ENCODE measurements around the gene FARP1. TPM values are rescaled to one million over a fixed set of nuclear protein-coding genes. Genes with fewer than 3 reads are reported as not detected.

The FARP1 gene
- total RNA-seq, 1 experiment from 2014 or later, result 96.6 TPM

DNA sequence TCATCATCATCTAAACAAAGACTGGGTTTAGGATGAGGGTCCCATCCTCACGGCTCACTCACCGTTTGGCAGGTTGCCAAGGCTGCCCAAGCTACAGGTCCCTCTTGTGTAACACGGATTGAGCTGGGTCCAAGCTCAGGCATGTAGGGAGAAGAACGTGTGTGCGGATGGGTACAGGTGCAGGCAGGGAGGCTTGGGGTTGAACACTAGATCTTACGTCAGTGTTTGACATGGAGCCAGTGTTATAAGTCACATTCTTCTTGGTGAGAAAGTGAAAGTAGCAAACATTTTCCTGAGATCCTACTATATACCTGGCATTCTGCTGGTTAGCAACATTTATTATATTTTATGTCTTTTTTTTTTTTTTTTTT lies 171.0 kb downstream of the FARP1 start:
- Mint-ChIP-seq H3K27ac (peak overlapping the region; percentile 65), H3K4me3 (no peak overlapping the region), H3K4me1 (peaks cover 67% of the 10 kb centered on the region), H3K27me3 (ENCODE audit: low read depth) (no peaks in the 10 kb centered on the region), H3K36me3 (no peaks in the 10 kb centered on the region), H3K9me3 (no peaks in the 10 kb centered on the region)
- ChIA-PET POLR2A (no interaction called here), CTCF (no interaction called here)
- ATAC-seq (no peak), DNase-seq (ENCODE audit: low spot score) (no peak)
- TF ChIP-seq KAT7 (CRISPR knock-in tag; IDR thresholded peaks at IDR 0.05; ENCODE audit: borderline replicate concordance), result no peak
- TF ChIP-seq RELA (CRISPR knock-in tag; IDR thresholded peaks at IDR 0.05; ENCODE audit: borderline replicate concordance), result no peak
- TF ChIP-seq, protein P1, sequence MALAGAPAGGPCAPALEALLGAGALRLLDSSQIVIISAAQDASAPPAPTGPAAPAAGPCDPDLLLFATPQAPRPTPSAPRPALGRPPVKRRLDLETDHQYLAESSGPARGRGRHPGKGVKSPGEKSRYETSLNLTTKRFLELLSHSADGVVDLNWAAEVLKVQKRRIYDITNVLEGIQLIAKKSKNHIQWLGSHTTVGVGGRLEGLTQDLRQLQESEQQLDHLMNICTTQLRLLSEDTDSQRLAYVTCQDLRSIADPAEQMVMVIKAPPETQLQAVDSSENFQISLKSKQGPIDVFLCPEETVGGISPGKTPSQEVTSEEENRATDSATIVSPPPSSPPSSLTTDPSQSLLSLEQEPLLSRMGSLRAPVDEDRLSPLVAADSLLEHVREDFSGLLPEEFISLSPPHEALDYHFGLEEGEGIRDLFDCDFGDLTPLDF (CRISPR knock-in tag; IDR thresholded peaks at IDR 0.05), result no peak
- no peak for TF ChIP-seq ETV6 (CRISPR knock-in tag; IDR thresholded peaks at IDR 0.05)
- TF ChIP-seq FOXJ3 (CRISPR knock-in tag; IDR thresholded peaks at IDR 0.05; ENCODE audit: borderline replicate concordance), result no peak

GRCh38 chr13:98315466-98315865 lies 172.6 kb downstream of the FARP1 start:
- CTCF ChIA-PET, result interaction anchor here (1.0 to 2.0 kb wide), 6 partner anchors 12 to 133 kb away, joined by 3 to 7 read pairs (median 4); no protein-coding TSS in a partner anchor
- POLR2A ChIA-PET, result interaction anchor here (0.7 kb wide), 1 partner anchor 12 kb away, joined by 4 read pairs; no protein-coding TSS in a partner anchor

DNA sequence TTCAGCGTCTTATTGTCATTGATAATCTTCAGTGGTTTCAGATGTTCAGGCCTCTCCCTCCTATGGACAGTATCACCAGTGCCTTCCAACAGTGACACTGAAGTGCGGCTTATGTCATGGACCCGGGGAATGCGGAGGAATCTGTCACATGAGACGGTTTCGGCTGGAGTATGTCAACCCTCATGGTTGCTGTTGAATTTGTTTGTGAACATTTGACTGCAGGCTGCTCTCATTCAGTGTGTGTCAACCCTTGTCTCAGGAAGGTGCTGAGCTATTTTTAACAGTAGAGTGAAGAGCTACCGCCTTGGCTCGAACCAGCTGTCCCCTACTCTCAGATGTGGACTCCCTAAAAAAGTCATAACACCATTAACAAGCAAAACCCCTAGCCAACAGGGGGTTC lies 173.0 kb downstream of the FARP1 start:
- ChIA-PET CTCF (interaction anchor here (1.0 to 2.0 kb wide), 6 partner anchors 12 to 132 kb away, joined by 3 to 7 read pairs (median 4); no protein-coding TSS in a partner anchor), POLR2A (interaction anchor here (0.6 to 0.7 kb wide), 2 partner anchors 12 to 115 kb away, joined by 3 to 4 read pairs; no protein-coding TSS in a partner anchor)
- Mint-ChIP-seq H3K4me3 (no peak overlapping the region), H3K9me3 (no peaks in the 10 kb centered on the region), H3K27ac (peak overlapping the region; percentile 82), H3K27me3 (ENCODE audit: low read depth) (no peaks in the 10 kb centered on the region), H3K4me1 (peaks cover 55% of the 10 kb centered on the region), H3K36me3 (no peaks in the 10 kb centered on the region; the same call in 1 of the 2 replicates)
- TF ChIP-seq IRF1 (CRISPR knock-in tag; IDR thresholded peaks at IDR 0.05) (no peak), IRF2 (CRISPR knock-in tag; IDR thresholded peaks at IDR 0.05; ENCODE audit: borderline replicate concordance, low read depth) (no peak), SP1 (CRISPR knock-in tag; conservative IDR thresholded peaks at IDR 0.05) (no peak), SOX15 (CRISPR knock-in tag; IDR thresholded peaks at IDR 0.05) (no peak), CREM (CRISPR knock-in tag; IDR thresholded peaks at IDR 0.05) (no peak), ESRRA (CRISPR knock-in tag; IDR thresholded peaks at IDR 0.05; ENCODE audit: borderline replicate concordance) (no peak), JAZF1 (CRISPR knock-in tag; IDR thresholded peaks at IDR 0.05) (no peak), ZNF671 (CRISPR knock-in tag; IDR thresholded peaks at IDR 0.05) (no peak)
- TF ChIP-seq, protein P2, sequence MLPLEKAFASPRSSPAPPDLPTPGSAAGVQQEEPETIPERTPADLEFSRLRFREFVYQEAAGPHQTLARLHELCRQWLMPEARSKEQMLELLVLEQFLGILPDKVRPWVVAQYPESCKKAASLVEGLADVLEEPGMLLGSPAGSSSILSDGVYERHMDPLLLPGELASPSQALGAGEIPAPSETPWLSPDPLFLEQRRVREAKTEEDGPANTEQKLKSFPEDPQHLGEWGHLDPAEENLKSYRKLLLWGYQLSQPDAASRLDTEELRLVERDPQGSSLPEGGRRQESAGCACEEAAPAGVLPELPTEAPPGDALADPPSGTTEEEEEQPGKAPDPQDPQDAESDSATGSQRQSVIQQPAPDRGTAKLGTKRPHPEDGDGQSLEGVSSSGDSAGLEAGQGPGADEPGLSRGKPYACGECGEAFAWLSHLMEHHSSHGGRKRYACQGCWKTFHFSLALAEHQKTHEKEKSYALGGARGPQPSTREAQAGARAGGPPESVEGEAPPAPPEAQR (CRISPR knock-in tag; IDR thresholded peaks at IDR 0.05), result no peak
- TF ChIP-seq, protein P3, sequence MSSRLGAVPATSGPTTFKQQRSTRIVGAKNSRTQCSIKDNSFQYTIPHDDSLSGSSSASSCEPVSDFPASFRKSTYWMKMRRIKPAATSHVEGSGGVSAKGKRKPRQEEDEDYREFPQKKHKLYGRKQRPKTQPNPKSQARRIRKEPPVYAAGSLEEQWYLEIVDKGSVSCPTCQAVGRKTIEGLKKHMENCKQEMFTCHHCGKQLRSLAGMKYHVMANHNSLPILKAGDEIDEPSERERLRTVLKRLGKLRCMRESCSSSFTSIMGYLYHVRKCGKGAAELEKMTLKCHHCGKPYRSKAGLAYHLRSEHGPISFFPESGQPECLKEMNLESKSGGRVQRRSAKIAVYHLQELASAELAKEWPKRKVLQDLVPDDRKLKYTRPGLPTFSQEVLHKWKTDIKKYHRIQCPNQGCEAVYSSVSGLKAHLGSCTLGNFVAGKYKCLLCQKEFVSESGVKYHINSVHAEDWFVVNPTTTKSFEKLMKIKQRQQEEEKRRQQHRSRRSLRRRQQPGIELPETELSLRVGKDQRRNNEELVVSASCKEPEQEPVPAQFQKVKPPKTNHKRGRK (CRISPR knock-in tag; IDR thresholded peaks at IDR 0.05; ENCODE audit: borderline replicate concordance), result no peak
- DNase-seq (ENCODE audit: low spot score), result no peak
- peak; percentile 27 for ATAC-seq

More at GRCh38 chr13:98315466-98315865, 172.6 kb downstream of the FARP1 start:
- Mint-ChIP-seq H3K27me3 (ENCODE audit: low read depth) (no peaks in the 10 kb centered on the region), H3K27ac (peak overlapping the region; percentile 82), H3K4me1 (peaks cover 60% of the 10 kb centered on the region), H3K4me3 (no peak overlapping the region), H3K36me3 (no peaks in the 10 kb centered on the region), H3K9me3 (no peaks in the 10 kb centered on the region)
- peak; percentile 78 for ATAC-seq
- no peak for DNase-seq (ENCODE audit: low spot score)
- TF ChIP-seq JUN (CRISPR knock-in tag; IDR thresholded peaks at IDR 0.05), result no peak
- no peak for TF ChIP-seq IRF2 (CRISPR knock-in tag; IDR thresholded peaks at IDR 0.05; ENCODE audit: borderline replicate concordance, low read depth)
- no peak for TF ChIP-seq NR3C1 (CRISPR knock-in tag; conservative IDR thresholded peaks at IDR 0.05; ENCODE audit: low read depth)
- no peak for TF ChIP-seq ZNF416 (CRISPR knock-in tag; IDR thresholded peaks at IDR 0.05)

Measured in WTC11 (cell line).